ENCODE results near the gene ZNF227. TPM values are rescaled to one million over a fixed set of nuclear protein-coding genes. Genes with fewer than 3 reads are reported as not detected.
"Not testable (repeated sequence)": the region's sequence is repeated elsewhere in the genome, so short reads cannot be mapped to it uniquely, and the experiment has no call there.

ZNF227 gene
- total RNA-seq, 1 donor from 2014 or later = 13.8 TPM

DNA sequence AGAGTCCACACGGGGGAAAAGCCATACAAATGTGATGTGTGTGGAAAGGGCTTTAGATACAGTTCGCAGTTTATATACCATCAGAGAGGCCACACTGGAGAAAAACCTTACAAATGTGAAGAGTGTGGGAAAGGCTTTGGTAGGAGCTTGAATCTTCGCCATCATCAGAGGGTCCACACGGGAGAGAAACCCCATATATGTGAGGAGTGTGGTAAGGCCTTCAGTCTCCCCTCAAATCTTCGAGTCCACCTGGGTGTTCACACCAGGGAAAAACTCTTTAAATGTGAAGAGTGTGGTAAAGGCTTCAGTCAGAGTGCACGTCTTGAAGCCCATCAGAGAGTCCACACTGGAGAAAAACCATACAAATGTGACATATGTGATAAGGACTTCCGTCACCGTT is 24.1 kb downstream of the ZNF227 start:
- no peak for DNase-seq (ENCODE audit: low spot score)

DNA sequence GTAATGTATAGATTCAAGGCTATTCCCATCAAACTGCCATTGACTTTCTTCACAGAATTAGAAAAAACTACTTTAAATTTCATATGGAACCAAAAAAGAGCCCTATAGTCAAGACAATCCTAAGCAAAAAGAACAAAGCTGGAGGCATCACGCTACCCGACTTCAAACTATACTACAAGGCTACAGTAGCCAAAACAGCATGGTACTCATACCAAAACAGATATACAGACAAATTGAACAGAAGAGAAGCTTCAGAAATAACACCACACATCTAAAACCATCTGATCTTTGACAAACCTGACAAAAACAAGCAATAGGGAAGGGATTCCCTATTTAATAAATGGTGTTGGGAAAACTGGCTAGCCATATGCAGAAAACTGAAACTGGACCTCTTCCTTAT is 40.0 kb downstream of the ZNF227 start:
- DNase-seq (ENCODE audit: low spot score) = not testable (repeated sequence)

DNA sequence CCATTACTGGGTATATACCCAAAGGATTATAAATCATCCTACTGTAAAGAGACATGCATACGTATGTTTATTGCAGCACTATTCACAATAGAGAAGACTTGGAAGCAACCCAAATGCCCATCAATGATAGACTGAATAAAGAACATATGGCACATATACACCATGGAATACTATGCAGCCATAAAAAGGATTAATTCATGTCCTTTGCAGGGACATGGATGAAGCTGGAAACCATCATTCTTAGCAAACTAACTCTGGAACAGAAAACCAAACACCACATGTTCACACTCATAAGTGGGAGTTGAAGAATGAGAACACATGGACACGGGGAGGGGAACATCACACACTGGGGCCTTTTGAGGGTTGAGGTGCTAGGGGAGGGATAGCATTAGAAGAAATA is 41.1 kb downstream of the ZNF227 start:
- not testable (repeated sequence) for DNase-seq (ENCODE audit: low spot score)

GRCh38 chr19:44254496-44254895 is 42.2 kb downstream of the ZNF227 start:
- no peak for DNase-seq (ENCODE audit: low spot score)

- DNase-seq (ENCODE audit: low spot score) = no peak
Observed at GRCh38 chr19:44255705-44256411, 43.5 kb downstream of the ZNF227 start.

- no peak for DNase-seq (ENCODE audit: low spot score)
Observed at GRCh38 chr19:44258136-44258535, 45.8 kb downstream of the ZNF227 start.

- DNase-seq (ENCODE audit: low spot score) = no peak
Observed at GRCh38 chr19:44258835-44259413, 46.6 kb downstream of the ZNF227 start.

- DNase-seq (ENCODE audit: low spot score) = no peak
Observed at GRCh38 chr19:44260343-44260681, 48.0 kb downstream of the ZNF227 start.

- no peak for DNase-seq (ENCODE audit: low spot score)
Observed at GRCh38 chr19:44260695-44261446, 48.5 kb downstream of the ZNF227 start.

DNA sequence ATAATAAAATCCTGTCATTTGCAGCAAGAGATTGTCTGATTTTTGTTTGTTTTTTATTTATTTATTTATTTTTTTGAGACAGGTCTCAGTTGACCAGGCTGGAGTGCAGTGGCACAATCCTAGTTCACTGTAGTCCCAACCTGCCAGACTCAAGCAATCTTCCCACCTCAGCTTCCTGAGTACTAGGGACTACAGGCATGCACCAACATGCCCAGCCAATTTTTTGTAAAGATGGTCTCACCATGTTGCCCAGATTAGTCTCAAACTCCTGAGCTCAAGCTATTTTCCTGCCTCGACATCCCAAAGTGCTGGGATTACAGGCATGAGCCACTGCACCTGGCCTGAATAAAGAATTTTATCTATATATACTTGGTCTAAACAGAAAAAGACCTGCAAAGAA is 65.0 kb downstream of the ZNF227 start:
- DNase-seq (ENCODE audit: low spot score) = no peak

GRCh38 chr19:44278181-44278690 is 65.9 kb downstream of the ZNF227 start:
- no peak for DNase-seq (ENCODE audit: low spot score)

- DNase-seq (ENCODE audit: low spot score) = no peak
Observed at GRCh38 chr19:44280916-44281315, 68.6 kb downstream of the ZNF227 start.

- no peak for DNase-seq (ENCODE audit: low spot score)
Observed at GRCh38 chr19:44282846-44283245, 70.5 kb downstream of the ZNF227 start.

DNA sequence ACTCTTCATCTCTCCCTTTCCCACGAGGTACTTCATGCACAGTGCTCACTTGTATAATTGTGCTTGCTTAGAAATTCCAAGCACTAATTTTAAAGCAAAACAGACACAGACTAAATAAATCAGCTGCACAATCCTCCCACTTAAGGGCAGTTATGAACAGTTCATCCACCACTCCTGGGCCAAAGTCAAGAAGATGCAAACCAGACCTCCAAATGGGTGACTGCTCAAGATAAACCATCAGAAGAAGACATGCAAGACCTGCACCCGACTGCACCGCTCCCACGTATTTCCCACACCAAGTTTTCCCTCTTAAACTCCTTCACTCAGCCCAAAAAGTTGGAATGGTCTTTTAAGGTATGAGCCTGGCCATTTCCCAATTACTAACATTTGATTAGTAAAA is 72.6 kb downstream of the ZNF227 start:
- no peak for DNase-seq (ENCODE audit: low spot score)

Other genes starting within 250 kb of the ZNF227 start
- gene ZNF155, start 228.3 kb upstream of the ZNF227 start, total RNA-seq = 5.7 TPM
- gene ZNF230, start 209.6 kb upstream of the ZNF227 start, total RNA-seq = 2.4 TPM
- 3.2 TPM for gene ZNF222, start 187.2 kb upstream of the ZNF227 start, total RNA-seq
- 2.1 TPM for gene ZNF223, start 160.5 kb upstream of the ZNF227 start, total RNA-seq
- 1.9 TPM for gene ZNF284, start 140.4 kb upstream of the ZNF227 start, total RNA-seq
- gene ZNF224, start 118.2 kb upstream of the ZNF227 start, total RNA-seq = 14.8 TPM
- 3.8 TPM for gene ZNF225, start 99.1 kb upstream of the ZNF227 start, total RNA-seq
- 7.3 TPM for gene ZNF234, start 71.0 kb upstream of the ZNF227 start, total RNA-seq
- 12.2 TPM for gene ZNF226, start 47.4 kb upstream of the ZNF227 start, total RNA-seq
- 0.13 TPM for gene ZNF233, start 47.4 kb downstream of the ZNF227 start, total RNA-seq
- 3.2 TPM for gene ZNF235, start 92.5 kb downstream of the ZNF227 start, total RNA-seq
- gene ZNF112, start 144.1 kb downstream of the ZNF227 start, total RNA-seq = 2.5 TPM
- 0.93 TPM for gene ZNF285, start 189.1 kb downstream of the ZNF227 start, total RNA-seq
- gene ZNF229, start 235.9 kb downstream of the ZNF227 start, total RNA-seq = 4.4 TPM